Femur (tissue), 1 donor: ENCODE results near the gene UCN3.
"Not testable (repeated sequence)": the region's sequence is repeated elsewhere in the genome, so short reads cannot be mapped to it uniquely, and the experiment has no call there.

Experiments used
- DNase-seq: peaks from one replicate; pipeline ENCODE4 v3.0.0-alpha.2; 2017

The UCN3 gene

DNA sequence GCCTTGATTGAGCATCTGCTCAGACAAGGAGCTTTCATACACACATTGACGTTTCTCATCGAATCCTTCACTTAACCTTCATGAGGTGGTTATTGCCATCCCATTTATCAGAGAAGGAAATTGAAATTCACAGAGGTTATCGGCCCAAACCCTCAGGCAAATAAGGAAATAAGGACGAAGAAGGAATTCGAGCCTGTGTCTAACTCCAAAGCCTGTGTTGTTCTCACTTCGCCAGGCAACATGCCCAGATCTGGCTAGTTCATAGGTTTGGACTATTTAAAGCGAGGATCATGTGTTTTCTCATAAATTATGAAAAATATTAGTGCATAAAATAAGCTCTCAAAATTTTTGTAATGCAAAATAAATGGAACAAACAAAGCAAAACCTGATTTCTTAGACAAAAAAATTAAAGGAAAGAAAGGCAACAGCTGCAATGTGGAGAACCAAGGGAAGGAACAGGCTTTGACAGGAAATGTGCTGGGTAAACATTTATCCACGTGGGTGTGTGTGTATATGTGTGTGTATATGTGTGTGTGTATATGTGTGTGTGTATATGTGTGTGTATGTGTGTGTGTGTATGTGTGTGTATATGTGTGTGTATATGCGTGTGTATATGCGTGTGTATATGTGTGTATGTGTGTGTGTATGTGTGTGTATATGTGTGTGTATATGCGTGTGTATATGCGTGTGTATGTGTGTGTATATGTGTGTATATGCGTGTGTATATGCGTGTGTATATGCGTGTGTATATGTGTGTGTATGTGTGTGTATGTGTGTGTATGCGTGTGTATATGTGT is 4.8 kb downstream of the UCN3 start:
- no peak for DNase-seq

GRCh38 chr10:5370493-5371352 is 6.0 kb downstream of the UCN3 start:
- DNase-seq: no peak

DNA sequence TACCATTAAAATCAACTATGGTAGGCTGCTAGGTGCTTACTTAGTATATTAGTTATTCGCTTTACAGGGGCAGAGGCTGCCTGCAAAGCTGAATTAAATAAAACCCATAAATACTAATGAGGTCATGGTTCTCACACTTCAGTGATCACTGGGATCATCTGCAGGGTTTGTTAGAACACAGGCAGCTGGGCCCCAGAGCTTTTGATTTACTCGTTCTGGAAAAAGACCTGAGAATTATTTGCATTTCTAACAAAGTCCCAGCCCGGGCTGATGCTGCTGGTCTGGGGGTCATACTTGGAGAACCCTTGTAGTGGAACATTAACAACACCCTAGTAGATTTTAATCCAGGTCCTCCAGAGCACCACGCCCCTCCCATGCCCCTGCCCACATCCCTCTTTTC is 8.5 kb downstream of the UCN3 start:
- DNase-seq: no peak

DNA sequence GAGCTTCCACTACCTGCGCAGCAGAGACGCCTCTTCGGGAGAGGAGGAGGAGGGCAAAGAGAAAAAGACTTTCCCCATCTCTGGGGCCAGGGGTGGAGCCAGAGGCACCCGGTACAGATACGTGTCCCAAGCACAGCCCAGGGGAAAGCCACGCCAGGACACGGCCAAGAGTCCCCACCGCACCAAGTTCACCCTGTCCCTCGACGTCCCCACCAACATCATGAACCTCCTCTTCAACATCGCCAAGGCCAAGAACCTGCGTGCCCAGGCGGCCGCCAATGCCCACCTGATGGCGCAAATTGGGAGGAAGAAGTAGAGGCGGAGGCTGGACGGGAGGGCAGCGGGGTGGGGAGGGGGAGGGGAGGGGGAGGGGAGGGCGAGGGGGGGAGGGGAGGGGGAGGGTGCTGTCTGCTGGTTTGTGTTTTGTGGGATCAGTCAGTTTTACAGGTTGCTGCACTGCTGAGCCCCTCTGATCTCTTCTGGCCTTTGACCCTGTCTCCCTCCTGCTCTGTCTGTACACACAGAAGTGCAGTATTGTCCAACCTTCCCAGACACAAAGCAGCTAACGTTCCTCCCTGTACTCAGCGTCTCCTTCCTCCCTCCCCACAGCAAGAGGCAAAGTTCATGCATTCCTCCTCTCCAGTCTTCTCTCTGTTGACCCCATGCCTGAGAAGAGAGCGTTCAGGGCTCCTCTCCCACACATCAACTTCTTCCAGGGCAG is 9.3 kb downstream of the UCN3 start:
- DNase-seq: no peak

DNA sequence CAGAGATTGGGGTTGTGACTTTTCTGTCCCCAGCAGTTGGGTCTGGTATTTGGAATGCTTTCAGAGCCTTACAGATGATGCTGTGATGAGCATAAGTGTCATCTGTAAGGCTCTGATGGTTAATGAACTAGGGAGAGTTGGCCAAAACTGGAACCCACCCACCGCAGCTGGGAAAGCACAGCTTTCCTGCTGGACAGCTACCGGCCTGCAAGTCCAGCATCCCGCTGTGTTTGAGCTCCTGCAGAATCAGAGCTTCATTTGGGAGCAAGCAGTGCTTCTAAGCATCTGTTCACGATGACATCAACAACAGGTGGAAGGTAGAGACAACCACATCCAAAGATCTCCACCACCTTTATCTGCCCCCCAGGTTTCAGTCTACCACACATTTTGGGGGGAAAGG is 11.7 kb downstream of the UCN3 start:
- no peak for DNase-seq

- not testable (repeated sequence) for DNase-seq
These were observed 14.4 kb downstream of the UCN3 start for GRCh38 chr10:5379202-5379601.

- DNase-seq: not testable (repeated sequence)
These were observed 15.6 kb downstream of the UCN3 start for GRCh38 chr10:5380395-5380794.

GRCh38 chr10:5381187-5381586 is 16.4 kb downstream of the UCN3 start:
- no peak for DNase-seq

DNA sequence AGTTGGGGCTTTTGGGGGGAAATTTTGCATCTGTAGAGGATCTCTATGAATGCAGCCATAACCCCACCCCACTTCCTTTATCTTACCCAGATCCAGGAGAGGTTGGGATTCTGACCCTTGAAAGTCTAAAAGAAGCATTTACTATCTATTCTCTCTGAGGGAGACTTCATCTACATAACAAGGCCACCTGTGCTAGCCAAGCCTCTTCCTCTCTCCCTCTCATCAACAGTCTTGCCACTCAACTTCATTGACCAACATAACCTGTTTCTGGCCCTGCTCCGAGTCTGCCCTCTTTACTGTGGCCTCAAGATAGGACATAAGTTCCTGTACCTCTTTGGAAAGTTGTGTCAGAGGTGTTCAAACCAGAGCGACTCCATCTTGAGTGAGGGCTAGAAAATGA is 20.5 kb downstream of the UCN3 start:
- DNase-seq: no peak

- no peak for DNase-seq
These were observed 22.4 kb downstream of the UCN3 start for GRCh38 chr10:5387169-5387568.

DNA sequence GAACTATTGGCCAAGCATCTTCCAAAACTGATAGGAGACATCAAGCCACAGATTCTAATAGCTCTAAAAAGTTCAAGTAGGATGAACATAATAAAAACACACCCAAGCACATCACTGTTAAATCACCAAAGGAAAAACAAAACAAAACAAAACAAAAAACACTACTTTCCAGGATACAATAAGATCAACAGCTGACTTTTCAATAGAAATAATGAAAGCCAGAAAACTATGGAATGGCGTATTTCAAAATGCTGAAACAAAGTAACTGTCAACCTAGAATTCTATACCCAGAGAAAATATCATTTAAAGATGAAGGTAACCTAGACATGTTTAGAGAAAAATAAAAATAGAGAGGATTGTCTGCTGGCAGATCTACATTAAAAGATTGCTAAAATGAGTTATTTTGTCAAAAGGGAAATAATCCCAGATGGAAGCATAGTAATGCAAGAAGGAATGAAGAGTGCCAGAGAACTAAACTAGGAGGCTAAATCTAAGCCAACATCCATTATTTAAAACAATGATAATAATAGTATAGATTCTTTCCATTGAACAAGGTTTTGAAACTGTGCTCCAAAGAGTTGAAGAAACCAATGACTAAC is 25.9 kb downstream of the UCN3 start:
- DNase-seq: no peak

- no peak for DNase-seq
These were observed 27.0 kb downstream of the UCN3 start for GRCh38 chr10:5391790-5392189.

- no peak for DNase-seq
These were observed 28.8 kb downstream of the UCN3 start for GRCh38 chr10:5393529-5393928.

- no peak for DNase-seq
These were observed 30.4 kb downstream of the UCN3 start for GRCh38 chr10:5395168-5395567.

- no peak for DNase-seq
These were observed 32.0 kb downstream of the UCN3 start for GRCh38 chr10:5396556-5397300.

DNA sequence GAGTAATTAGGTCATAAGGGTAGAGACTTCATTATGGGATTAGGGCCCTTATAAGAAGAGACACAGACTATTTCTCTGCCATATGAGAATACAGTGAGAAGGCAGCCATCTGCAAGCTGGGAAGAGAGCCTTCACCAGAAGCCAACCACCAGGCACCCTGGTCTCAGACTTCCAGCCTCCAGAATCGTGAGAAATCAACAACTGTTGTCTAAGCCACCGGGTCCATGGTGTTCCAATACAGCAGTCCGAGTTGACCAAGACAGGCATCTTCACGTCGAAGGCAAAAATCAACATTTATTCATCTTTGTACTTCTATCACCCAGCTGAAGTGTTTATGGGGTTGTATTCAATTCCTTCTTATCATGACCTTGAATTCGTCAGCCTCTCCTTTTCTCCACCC is 34.6 kb downstream of the UCN3 start:
- no peak for DNase-seq

- no peak for DNase-seq
These were observed 35.9 kb downstream of the UCN3 start for GRCh38 chr10:5400468-5401240.

DNA sequence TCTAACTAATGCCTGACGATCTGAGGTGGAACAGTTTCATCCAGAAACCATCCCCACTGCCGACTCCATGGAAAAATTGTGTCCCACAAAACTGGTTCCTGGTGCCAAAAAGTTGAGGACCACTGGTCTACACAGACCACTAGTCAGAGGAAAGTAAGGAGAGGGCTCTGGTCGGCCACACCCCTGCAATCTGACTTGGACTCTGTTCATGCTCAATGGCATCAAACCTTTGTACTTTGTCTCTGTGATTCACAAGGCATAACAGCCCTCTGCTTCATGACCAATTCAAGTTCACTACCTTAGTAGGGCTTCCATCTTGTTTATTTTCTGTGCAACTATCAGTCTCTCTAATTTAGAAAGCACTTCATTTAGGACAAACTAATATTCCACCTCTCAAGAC is 38.0 kb downstream of the UCN3 start:
- DNase-seq: no peak

DNA sequence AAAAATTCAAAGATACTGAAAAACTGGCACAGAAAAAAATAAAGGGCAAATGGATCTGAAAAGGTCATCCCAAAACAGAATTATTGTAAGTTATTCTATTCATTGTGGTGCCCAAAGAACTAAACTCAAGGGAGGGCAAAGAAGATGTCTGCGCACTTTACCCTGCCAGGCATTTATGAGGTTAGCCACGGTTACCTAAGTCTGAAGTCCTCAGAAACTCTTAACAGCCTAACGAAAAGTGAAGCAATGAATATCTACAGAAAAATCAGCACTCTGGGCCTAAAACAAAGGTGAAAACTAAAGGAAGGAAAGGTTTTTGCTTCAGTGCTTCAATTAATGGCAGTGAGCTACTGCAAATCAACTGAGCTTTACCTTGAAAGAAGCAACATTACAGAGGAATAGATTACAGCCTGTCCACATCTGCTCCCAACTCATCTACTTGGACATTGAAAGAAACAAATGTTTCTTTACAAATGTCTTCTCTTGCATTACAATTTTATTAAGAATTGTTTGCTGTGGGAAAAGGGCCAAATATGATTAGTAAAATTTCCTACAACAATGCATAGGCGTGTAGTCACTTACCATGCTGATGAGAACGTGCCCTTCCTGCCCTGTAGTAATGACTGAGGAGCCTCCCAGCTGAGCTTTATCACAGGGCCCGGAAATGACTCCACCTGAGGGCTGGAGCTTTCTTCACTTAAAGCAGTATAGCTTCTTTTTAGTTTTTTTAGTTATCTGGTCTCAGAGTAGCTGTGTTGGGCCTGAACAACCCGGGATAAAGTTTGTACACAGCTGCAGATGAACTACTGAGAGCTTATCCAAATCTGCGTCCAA is 39.7 kb downstream of the UCN3 start, which contains the start of gene TUBAL3:
Gene TUBAL3, minus strand, starts transcription at position 621 of the 834 bp plus-strand sequence. Its CDS starts 36 bp downstream, at position 585.
- no peak for DNase-seq

- DNase-seq: no peak
These were observed 42.2 kb downstream of the UCN3 start for GRCh38 chr10:5406918-5407317.
